ENCODE measurements around the gene ST7L.

ST7L gene

GRCh38 chr1:112619518-112620376 lies 806 bp upstream of the ST7L start, which contains the start of gene CAPZA1:
Gene CAPZA1, plus strand, starts transcription at chr1:112619832. Its CDS starts 13 bp downstream, at chr1:112619845.
- H3K4me3 ChIP-seq (ENCODE audit: low read length) = peak within 1 kb of the TSS; percentile 93
- peak; percentile 87 for DNase-seq (ENCODE audit: low read depth, low spot score)

DNA sequence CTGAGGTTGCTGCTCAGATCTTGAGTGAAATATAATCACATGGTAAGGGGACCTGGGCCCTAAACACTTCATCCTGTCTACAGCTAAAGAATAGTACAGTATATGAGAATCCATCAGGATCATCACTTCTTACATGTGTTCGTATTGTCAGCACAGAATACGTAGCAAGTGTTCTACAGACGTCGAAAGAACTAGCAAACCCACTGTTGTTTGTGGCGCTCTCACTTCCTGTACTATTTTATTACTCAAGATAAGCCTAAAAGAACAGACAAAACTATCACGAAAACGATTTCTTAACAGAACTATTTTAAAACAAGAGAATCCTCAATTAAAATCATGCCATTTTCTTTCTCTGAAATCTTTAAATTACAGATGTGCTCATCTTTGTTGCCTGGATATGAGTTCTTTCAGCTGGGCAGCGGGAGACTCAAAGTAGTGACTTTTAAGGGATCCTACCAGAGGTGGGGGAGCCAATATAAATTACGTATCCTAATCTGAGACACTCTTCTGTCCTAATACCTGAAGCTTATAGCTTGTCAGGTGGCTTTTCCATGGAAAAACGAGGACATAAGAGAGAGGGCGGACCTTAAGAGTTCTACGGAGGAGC lies 724 bp downstream of the ST7L start:
- peak overlapping the region; percentile 93 for H3K4me3 ChIP-seq (ENCODE audit: low read length)
- peak; percentile 64 for DNase-seq (ENCODE audit: low read depth, low spot score)

DNA sequence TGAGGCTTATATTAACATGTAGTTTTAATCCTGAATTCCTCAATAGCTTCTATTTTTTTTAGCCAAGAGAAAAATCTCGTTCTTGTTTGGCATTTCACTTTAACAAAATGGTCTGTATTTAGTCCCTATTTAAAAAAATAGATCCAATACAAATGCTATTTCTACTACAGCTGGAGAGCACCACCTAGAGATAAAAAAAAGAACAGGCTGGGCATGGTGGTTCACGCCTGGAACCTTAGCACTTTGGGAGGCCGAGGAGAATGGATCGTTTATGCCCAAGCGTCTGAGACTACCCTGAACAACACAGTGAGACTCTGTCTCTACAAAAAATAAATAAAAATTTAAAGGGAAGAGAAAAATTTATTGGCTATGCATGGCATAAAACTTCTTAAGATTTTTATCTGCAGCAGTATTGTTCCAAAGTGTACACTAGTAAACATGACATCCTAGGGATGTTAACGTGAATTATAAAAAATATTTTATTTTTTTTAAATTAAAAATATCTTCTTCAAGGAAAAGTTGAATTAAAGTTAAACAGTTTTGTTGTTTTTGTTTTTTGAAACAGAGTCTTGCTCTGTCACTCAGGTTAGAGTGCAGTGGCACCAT lies 4.4 kb downstream of the ST7L start:
- no peak overlapping the region for H3K4me3 ChIP-seq (ENCODE audit: low read length)
- DNase-seq (ENCODE audit: low read depth, low spot score) = peak; percentile 39

GRCh38 chr1:112605633-112606327 lies 13.2 kb downstream of the ST7L start:
- H3K4me3 ChIP-seq (ENCODE audit: low read length) = no peak overlapping the region

DNA sequence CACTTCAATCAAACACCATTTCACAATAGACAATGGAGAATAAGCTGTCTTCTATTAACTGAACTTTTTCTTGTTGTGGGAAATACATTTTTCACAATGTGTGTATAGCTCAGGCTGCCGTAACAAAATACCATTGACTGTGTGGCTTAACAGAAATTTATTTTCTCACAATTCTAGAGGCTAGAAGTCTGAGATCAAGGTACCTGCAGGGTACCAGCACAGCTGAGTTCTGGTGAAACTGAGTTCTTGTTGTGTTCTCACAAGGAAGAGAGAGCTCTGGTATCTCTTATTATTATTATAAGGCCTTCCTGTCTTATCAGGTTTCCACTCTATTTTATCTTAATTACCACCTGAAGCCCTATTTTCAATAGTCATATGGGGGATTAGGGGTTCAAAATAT lies 15.4 kb downstream of the ST7L start:
- H3K4me3 ChIP-seq (ENCODE audit: low read length) = no peak overlapping the region
- DNase-seq (ENCODE audit: low read depth, low spot score) = no peak

More at GRCh38 chr1:112605633-112606327, 13.2 kb downstream of the ST7L start:
- DNase-seq (ENCODE audit: low read depth, low spot score) = no peak

- H3K4me3 ChIP-seq (ENCODE audit: low read length) = no peak overlapping the region
- DNase-seq (ENCODE audit: low read depth, low spot score) = no peak
These were observed 15.9 kb downstream of the ST7L start for GRCh38 chr1:112603012-112603411.

DNA sequence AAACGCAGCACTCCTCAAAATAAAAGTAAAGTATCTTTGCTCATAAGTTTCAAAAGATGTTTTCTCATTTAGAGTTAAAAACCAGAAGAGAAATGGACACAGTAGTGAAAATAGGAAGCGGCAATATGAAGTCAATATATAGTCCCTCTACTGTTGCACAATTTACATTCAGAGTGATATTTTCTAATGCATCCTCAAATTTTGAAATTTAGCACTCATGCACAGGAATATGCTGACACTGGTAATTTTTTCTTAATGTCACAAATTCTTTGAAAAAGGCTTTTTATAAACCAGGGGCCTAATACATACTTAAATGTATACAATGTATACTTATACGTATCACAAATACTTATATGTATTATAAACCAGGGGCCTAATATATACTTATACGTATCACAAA lies 19.5 kb downstream of the ST7L start:
- no peak for DNase-seq (ENCODE audit: low read depth, low spot score)
- H3K4me3 ChIP-seq (ENCODE audit: low read length) = no peak overlapping the region

DNA sequence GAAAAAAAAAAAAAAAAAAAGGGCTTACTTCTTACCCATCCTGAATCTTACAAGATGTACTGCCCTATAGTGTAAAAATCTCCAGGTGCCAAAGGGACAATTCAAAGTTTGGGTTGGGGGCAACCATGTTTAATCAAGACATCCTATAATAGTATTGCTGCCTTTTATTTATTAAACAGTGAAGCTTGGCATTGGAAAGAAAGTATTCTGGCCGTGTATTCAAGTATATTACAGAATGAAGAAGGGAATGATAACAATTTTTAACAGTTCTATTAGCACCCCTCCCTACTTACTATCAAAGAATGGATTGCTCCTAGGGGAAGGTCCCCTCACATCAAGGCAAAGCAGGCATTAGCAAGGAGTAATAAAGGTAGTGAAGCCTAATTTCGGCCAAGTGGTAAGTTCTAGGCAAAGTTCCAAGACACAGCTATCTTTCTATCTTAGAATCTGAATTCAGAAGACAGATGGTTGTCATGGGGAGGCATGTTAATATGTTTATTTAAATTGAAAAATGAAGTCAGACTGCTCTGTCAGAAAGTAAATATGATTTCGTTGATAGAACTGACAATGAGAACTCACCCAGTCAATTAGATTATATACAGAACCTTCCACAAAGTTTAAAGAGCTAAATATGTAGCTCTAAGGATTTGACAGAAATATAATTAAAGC lies 24.6 kb downstream of the ST7L start:
- no peak for DNase-seq (ENCODE audit: low read depth, low spot score)
- no peak overlapping the region for H3K4me3 ChIP-seq (ENCODE audit: low read length)

GRCh38 chr1:112589766-112590165 lies 29.2 kb downstream of the ST7L start:
- H3K4me3 ChIP-seq (ENCODE audit: low read length) = no peak overlapping the region
- DNase-seq (ENCODE audit: low read depth, low spot score) = no peak

- no peak overlapping the region for H3K4me3 ChIP-seq (ENCODE audit: low read length)
- no peak for DNase-seq (ENCODE audit: low read depth, low spot score)
These were observed 35.6 kb downstream of the ST7L start for GRCh38 chr1:112583366-112583765.

DNA sequence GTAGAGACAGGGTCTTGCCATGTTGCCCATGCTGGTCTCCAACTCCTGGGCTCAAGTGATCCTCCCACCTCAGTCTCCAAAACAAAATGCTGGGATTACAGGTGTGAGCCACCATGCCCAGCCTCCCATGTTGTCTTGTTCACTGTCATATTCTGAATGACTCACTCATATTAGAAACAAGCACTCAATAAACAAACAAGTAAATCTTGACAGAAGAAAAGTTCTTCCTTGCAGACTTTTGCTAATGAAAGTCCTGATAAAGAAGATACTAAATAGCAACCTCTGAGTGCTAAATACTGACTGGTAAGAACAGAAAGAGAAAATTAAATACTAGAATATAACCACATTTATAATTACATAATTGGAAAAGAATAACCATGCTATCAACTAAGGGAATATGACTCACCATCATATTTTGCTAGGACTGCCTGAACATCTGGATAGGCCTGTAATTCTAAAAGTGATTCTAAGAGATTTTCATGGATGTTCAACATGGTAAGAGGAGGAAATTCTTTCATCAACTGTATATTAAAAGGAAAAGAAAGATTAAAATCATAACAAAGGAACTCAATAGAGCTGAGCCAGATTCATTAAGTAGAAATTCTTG lies 37.3 kb downstream of the ST7L start:
- DNase-seq (ENCODE audit: low read depth, low spot score) = no peak
- no peak overlapping the region for H3K4me3 ChIP-seq (ENCODE audit: low read length)

GRCh38 chr1:112579801-112580510 lies 39.0 kb downstream of the ST7L start:
- no peak for DNase-seq (ENCODE audit: low read depth, low spot score)
- H3K4me3 ChIP-seq (ENCODE audit: low read length) = no peak overlapping the region

DNA sequence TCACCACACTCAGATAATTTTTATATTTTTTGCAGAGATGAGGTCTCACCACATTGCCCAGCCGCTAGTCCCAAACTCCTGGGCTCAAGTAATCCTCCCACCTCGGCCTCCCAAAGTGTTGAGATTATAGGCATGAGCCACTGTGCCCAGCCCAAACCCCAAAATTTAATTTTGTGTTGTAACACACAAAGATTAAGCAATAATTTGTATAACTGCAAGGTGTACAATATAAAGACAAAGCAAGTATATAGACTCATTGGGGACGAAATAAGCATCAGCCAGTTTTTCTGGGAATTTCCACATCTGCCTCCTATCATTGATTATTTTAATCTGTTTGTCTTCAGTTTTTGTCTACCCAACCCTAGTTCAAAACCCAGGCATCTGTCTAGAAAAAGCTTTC lies 42.7 kb downstream of the ST7L start:
- DNase-seq (ENCODE audit: low read depth, low spot score) = no peak
- no peak overlapping the region for H3K4me3 ChIP-seq (ENCODE audit: low read length)

DNA sequence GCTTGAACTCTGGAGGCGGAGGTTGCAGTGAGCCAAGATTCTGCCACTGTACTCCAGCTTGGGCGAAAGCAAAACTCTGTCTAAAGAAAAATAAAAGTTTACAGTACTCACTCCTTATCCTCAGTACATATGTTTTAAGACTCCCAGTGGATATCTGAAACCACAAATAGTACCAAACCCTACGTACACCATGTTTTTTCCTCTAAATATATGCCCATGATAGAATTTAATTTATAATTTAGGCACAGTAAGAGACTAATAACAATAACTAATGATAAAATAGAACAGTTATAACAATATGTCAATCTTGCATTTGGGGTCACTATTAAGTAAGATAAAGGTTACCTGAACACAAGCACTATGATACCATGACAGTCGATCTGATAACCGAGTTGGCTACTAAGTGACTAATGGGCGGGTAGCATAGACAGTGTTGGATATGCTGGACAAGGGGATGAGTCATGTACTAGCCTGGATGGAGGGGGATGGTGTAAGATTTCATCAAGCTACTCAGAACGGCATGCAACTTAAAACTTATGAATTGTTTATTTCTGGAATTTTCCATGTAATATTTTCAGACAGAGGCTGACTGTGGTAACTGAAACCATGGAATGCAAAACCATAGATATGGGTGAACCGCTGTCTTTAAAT lies 43.7 kb downstream of the ST7L start:
- no peak for DNase-seq (ENCODE audit: low read depth, low spot score)

GRCh38 chr1:112565800-112566199 lies 53.1 kb downstream of the ST7L start:
- DNase-seq (ENCODE audit: low read depth, low spot score) = no peak

More for the DNA sequence above, 43.7 kb downstream of the ST7L start:
- H3K4me3 ChIP-seq (ENCODE audit: low read length) = no peak overlapping the region

DNA sequence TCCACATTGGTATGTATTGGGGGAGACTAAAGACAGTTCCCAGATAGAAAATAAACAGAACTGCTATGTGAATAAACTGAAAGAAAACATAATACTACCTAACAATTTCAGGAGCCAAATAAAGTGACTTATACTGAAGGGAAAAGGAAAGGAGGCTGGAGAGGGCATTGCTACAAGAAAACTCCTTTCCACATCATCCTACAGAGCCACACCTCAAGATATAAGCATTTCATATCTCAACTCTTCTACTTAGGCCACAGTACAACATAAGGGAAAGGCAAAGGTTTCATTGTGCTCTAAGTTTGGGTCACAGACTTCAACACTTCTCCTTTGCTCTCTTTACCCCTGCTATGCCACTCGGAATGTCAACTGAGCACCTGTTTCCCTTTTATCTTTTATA lies 54.9 kb downstream of the ST7L start:
- H3K4me3 ChIP-seq (ENCODE audit: low read length) = no peak overlapping the region
- no peak for DNase-seq (ENCODE audit: low read depth, low spot score)

More at GRCh38 chr1:112565800-112566199, 53.1 kb downstream of the ST7L start:
- H3K4me3 ChIP-seq (ENCODE audit: low read length) = no peak overlapping the region

- no peak overlapping the region for H3K4me3 ChIP-seq (ENCODE audit: low read length)
These were observed 55.6 kb downstream of the ST7L start for GRCh38 chr1:112563341-112563740.

GRCh38 chr1:112558634-112559033 lies 60.3 kb downstream of the ST7L start:
- no peak overlapping the region for H3K4me3 ChIP-seq (ENCODE audit: low read length)
- no peak for DNase-seq (ENCODE audit: low read depth, low spot score)

More at GRCh38 chr1:112563341-112563740, 55.6 kb downstream of the ST7L start:
- no peak for DNase-seq (ENCODE audit: low read depth, low spot score)

All from Jurkat, Clone E6-1 (cell line).